GM10266 (cell line): ENCODE data around the gene MYO1E.

ENCODE experiments used
- DNase-seq: peaks from one replicate; pipeline ENCODE4 v3.0.0; 2012; ENCODE audit errors: extremely low spot score
- TF ChIP-seq, protein P1 (sequence below): IDR thresholded peaks from 2 replicates; pipeline ENCODE4 v1.5.1; 2012; ENCODE audit warnings: mild to moderate bottlenecking, low read depth; ENCODE audit not compliant: control insufficient read depth, insufficient read depth; ENCODE audit errors: missing control alignments

Gene MYO1E

DNA sequence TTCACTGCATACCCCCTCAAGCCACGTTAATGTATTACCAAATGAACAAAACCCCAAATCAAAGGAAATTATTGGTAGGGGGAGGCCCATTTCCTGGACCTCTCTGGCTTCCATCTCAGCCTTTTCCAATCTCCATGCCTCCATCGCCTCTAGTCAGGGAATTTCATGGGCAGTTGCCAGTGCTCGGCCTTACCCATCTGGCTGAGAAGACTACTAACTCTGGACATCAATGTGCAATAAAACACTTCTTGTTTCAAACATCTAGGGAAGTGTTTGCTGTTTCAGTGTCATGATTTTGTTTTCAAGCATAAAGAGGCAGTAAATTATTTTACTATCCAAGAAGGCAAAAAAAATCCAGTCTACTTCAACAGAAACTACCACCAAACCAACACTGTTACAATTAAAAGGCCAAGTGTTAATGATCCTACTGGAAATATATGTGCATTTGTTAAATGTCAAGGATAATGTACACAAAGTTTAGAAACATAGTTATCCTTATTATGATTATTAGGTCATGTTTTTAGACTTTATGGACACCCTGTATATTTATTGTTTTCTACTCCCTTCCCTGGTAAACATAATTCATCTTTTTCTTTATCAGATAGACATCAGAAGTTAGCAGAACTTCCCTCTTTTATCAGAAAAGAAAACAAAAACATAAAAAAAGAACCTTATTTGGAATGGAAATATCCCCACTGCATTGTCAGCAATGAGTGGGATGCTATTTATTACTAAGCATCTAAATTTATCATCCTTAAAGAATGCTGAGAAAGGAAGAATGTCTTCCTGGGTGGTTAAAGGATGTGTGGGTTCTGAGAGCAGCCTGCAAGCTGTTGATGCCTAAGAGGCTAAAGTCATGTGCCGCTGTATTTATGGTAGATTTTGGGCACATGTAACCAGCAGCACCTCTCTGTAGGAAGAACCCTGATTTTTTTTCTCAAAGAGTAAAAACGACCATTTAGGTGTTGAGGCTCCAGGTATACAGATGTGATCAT lies 150.9 kb downstream of the MYO1E start:
- DNase-seq = no peak
- TF ChIP-seq, protein P1, sequence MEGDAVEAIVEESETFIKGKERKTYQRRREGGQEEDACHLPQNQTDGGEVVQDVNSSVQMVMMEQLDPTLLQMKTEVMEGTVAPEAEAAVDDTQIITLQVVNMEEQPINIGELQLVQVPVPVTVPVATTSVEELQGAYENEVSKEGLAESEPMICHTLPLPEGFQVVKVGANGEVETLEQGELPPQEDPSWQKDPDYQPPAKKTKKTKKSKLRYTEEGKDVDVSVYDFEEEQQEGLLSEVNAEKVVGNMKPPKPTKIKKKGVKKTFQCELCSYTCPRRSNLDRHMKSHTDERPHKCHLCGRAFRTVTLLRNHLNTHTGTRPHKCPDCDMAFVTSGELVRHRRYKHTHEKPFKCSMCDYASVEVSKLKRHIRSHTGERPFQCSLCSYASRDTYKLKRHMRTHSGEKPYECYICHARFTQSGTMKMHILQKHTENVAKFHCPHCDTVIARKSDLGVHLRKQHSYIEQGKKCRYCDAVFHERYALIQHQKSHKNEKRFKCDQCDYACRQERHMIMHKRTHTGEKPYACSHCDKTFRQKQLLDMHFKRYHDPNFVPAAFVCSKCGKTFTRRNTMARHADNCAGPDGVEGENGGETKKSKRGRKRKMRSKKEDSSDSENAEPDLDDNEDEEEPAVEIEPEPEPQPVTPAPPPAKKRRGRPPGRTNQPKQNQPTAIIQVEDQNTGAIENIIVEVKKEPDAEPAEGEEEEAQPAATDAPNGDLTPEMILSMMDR = no peak

DNA sequence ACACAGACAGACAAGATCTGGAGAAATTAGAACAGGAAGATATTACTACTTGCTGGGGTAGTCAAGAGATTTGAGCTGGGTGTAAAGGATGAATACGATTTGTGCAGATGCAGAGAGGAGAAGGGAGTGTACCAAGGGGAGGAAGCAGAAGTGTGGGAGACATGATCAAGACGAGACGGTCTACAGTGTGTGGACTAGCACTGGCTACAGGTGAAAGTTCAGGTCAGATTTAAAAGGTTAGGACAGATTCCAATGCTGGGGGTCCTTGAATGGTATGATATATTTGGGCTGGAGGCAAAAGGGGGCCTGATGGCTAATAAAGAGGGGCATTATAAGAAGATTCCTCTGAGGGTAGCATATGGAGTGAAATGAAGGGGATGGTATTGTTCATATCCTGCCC lies 154.0 kb downstream of the MYO1E start:
- DNase-seq = no peak
- TF ChIP-seq, protein P1 = no peak

DNA sequence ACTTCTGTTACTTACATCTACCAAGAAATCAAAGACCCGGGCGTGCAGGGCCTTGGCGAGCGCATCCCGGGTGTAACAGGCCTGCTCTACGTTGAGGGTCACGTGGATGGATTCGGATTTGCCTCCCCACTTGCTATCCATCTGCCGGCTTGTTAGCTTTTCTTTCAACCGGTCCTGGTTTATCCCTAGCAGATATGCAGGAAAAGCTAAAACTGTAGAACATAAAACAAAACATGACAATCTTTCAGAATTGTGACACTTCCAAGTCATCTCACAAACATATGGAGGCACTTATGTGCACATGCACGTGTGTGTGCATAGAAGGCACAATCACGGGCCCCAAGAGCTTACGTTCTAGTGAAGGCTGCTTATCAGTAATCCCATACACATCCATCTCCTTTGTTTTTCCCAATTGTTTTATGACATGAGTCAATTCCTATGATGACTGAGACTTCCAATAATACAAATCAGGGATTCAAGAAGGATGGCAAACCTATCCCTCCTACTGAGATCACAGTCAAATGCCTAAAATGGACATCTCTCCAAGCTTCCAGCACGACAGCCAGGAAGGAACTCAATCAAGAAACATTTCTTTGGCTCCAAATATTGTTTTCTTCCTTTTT lies 154.7 kb downstream of the MYO1E start:
- DNase-seq = no peak
- TF ChIP-seq, protein P1 = no peak

DNA sequence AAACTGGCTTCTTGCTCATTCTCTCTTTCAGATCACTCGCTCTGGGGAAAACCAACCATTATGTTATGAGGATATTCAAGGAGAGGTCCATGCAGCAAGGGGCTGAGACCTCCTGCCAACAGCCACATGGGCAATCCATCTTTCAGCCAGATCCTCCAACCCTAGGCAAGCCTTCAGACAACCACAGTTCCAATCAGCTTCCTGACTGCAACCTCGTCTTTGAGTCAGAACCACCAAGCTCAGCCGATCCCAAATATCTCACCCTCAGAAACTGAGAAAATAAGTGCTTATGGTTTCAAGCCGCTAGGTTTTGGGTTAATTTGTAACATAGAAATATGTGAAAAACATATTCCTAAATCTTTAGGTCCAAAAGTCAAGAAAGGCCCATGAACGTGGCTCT lies 155.8 kb downstream of the MYO1E start:
- DNase-seq = no peak
- TF ChIP-seq, protein P1 = no peak

DNA sequence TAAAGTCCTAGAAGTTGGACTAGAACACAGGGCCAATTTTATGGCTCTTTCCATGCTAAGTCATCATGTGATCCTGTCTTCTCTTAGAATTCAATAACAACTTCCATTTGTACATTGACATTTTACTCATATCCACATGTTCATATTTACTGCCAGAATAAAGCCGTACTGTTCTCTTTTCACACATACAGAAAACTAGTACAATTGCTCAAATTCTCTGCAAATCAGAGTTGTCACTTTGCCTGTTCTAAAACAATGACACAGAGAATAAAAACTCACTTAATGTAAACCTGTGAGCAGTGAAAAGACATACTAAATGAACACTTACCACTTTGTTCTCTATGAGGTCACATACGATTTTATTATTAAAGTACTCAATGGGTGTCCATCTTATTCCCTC lies 162.5 kb downstream of the MYO1E start:
- TF ChIP-seq, protein P1 = no peak
- DNase-seq = no peak

DNA sequence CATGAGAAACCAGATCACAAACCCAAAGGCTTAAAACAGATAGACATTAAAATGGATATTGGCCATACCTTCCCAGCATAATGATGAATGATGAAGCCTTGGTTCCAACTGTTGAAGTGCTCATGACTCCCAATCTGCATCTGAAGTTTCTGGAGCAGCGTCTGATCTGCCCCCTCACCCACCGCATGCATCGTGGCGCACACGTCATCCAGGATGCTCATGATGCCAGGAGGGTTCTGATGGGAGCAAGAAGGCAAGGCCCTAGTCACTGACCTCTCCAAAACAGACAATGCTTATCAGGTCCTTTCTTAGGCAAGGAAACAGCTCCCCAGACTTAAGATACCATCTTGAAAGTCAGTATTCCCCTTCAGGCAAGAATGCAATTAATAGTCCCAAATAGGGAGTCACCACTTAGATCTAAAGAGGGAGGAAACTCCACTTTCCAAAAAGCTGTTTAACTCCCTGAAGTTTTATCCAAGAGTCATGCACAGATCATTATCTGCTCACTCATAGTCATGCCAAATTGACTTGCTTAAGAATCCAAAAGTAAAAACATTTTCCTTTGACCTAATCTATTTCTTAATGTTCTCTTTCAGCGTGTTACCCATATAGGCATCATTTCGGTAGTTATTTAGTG lies 163.9 kb downstream of the MYO1E start:
- TF ChIP-seq, protein P1 = no peak
- DNase-seq = no peak
